ENCODE measurements around the gene KIAA1958. TPM values are rescaled to one million over a fixed set of nuclear protein-coding genes. Genes with fewer than 3 reads are reported as not detected.

The KIAA1958 gene
- total RNA-seq, 4 donors from 2014 or later: 1.3 to 4.0 (median 2.6) TPM

DNA sequence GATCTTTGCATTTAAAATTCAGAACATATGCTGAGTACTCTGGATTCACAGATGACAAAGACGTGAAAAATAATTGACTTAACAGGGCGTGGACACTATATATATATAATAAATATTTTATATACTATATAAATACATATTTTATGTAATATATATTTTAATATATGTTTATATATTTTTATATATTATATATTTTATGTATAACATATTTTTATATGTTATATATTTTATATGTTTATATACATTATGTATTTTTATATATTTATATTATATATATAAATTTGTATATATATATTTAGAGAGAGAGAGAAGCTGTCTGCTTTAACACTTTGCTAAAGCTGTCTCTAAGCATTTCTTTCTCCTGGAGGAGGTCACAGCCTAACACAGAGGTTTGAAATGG is 118.2 kb downstream of the KIAA1958 start:
- DNase-seq: no peak
- in situ Hi-C loops (cut with MboI; ENCODE audit: low sequenced_read_pairs in 4 of 4): no loop called here

DNA sequence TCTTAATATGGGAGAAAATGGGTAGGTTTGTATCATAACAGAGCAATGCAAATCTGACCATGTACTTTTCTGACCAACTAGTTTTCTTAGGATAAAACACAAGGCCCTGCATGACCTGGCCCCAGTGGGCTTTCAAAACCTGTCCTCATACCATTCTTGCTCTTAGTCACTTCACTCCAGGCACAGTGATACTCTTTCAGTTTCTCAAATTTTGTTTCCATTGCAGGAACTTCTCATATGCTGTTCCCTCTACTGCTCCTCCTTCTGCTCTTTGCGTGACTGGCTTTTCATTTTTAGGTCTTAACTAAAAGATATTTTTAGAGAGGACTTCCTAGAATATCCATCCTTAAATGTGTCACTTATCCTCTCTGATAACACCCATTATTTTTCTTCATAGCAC is 118.9 kb downstream of the KIAA1958 start:
- DNase-seq (no peak), ATAC-seq (no peak)
- in situ Hi-C loops (cut with MboI; ENCODE audit: low sequenced_read_pairs in 4 of 4): no loop called here
- no peaks in the 10 kb centered on the region for H3K36me3 ChIP-seq
- H3K9me3 ChIP-seq: no peaks in the 10 kb centered on the region
- intact Hi-C loops (cut with DNase I; ENCODE audit: low total_unique reads): no loop called here
- no peaks in the 10 kb centered on the region for H3K4me1 ChIP-seq
- H3K27ac ChIP-seq: no peak overlapping the region
- TF ChIP-seq POLR2A (IDR thresholded peaks at IDR 0.05): no peak
- TF ChIP-seq, protein P1, sequence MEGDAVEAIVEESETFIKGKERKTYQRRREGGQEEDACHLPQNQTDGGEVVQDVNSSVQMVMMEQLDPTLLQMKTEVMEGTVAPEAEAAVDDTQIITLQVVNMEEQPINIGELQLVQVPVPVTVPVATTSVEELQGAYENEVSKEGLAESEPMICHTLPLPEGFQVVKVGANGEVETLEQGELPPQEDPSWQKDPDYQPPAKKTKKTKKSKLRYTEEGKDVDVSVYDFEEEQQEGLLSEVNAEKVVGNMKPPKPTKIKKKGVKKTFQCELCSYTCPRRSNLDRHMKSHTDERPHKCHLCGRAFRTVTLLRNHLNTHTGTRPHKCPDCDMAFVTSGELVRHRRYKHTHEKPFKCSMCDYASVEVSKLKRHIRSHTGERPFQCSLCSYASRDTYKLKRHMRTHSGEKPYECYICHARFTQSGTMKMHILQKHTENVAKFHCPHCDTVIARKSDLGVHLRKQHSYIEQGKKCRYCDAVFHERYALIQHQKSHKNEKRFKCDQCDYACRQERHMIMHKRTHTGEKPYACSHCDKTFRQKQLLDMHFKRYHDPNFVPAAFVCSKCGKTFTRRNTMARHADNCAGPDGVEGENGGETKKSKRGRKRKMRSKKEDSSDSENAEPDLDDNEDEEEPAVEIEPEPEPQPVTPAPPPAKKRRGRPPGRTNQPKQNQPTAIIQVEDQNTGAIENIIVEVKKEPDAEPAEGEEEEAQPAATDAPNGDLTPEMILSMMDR (IDR thresholded peaks at IDR 0.05 in 4 of 5, conservative IDR thresholded peaks at IDR 0.05 in 1 of 5): no peak
- no peak overlapping the region for H3K4me3 ChIP-seq
- no peaks in the 10 kb centered on the region for H3K27me3 ChIP-seq

More for the DNA sequence above, 118.2 kb downstream of the KIAA1958 start:
- intact Hi-C loops (cut with DNase I; ENCODE audit: low total_unique reads): no loop called here
- Histone ChIP-seq H3K27me3 (no peaks in the 10 kb centered on the region), H3K36me3 (no peaks in the 10 kb centered on the region), H3K4me1 (no peaks in the 10 kb centered on the region), H3K9me3 (no peaks in the 10 kb centered on the region), H3K4me3 (no peak overlapping the region), H3K27ac (no peak overlapping the region)
- no peak for ATAC-seq
- TF ChIP-seq POLR2A (IDR thresholded peaks at IDR 0.05): no peak
- TF ChIP-seq, protein P1 (IDR thresholded peaks at IDR 0.05 in 4 of 5, conservative IDR thresholded peaks at IDR 0.05 in 1 of 5): no peak

DNA sequence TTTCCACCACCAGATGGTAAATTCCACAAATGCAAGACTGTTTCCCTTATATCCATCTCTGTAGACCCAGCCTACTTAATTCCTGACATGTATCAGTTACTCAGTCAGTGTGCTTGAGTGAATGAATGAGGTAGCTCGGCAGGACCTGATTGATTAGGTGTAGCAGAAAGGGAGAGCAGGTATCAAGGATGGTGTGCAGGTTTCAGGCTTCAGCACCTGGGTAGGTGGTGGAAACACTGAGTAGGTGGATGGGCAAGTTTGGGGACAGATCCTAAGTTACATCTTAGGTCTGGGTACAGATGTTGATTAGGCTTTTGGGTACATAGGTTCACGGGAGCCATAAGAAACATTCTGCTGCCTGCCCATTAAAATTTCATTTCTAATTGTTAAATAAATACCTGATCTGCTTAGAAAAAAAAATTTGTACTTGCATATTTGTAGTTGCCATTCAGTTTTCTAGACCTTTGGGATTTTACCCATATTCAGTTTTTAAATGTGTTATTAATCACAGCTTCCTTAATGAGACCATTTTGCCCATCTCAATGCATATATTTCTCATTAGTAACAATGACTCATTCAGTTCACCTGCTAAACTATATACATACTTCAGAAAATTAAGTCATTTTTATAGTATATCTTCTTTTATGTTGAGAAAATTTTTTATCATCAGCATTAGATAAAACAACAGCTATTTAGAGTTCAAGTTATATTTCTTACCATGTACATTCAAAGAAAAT is 119.5 kb downstream of the KIAA1958 start:
- in situ Hi-C loops (cut with MboI; ENCODE audit: low sequenced_read_pairs in 4 of 4) (no loop called here), intact Hi-C loops (cut with DNase I; ENCODE audit: low total_unique reads) (no loop called here)
- Histone ChIP-seq H3K4me1 (no peaks in the 10 kb centered on the region), H3K36me3 (no peaks in the 10 kb centered on the region), H3K4me3 (no peak overlapping the region), H3K9me3 (no peaks in the 10 kb centered on the region), H3K27me3 (no peaks in the 10 kb centered on the region), H3K27ac (no peak overlapping the region)
- ATAC-seq (no peak), DNase-seq (no peak)
- no peak for TF ChIP-seq POLR2A (IDR thresholded peaks at IDR 0.05)
- TF ChIP-seq, protein P1 (IDR thresholded peaks at IDR 0.05 in 4 of 5, conservative IDR thresholded peaks at IDR 0.05 in 1 of 5): no peak

DNA sequence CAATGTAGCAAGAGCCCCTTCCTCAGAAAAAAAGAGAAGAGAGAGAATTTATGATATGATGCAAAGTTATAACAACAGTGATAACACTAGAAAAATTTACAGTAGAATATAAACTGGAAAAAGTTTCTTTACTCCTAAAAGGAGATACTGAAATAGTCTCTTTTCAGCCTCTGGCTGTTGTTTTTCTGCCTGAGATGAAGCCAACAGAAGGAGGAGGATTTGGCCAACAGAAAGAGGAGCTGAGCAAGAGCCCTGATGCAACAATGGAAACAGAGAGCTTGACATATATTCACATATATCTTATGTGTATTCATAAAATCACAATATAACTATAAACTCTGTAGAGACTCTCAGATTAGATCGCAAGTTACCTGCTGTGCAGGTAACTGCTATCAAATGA is 122.2 kb downstream of the KIAA1958 start:
- no peak for DNase-seq
- H3K4me3 ChIP-seq: no peak overlapping the region
- H3K27ac ChIP-seq: no peak overlapping the region
- H3K4me1 ChIP-seq: no peaks in the 10 kb centered on the region
- TF ChIP-seq, protein P1 (IDR thresholded peaks at IDR 0.05 in 4 of 5, conservative IDR thresholded peaks at IDR 0.05 in 1 of 5): no peak
- no peak for TF ChIP-seq POLR2A (IDR thresholded peaks at IDR 0.05)
- intact Hi-C loops (cut with DNase I; ENCODE audit: low total_unique reads): no loop called here
- in situ Hi-C loops (cut with MboI; ENCODE audit: low sequenced_read_pairs in 4 of 4): no loop called here
- H3K9me3 ChIP-seq: no peaks in the 10 kb centered on the region
- no peaks in the 10 kb centered on the region for H3K27me3 ChIP-seq
- ATAC-seq: no peak
- H3K36me3 ChIP-seq: no peaks in the 10 kb centered on the region

Measured in gastrocnemius medialis (tissue), 4 donors.